AG04449 (cell line): ENCODE results near the gene PRLR.
"Not testable (repeated sequence)": the region's sequence is repeated elsewhere in the genome, so short reads cannot be mapped to it uniquely, and the experiment has no call there.

Experiments used
- CTCF ChIA-PET: fragments of 350-600 bp; formaldehyde crosslinking; extraction: SDS; loops from one replicate; lab custom pipeline; 2021; ENCODE audit warnings: antibody characterized with exemption; lab: Yijun Ruan, JAX
- POLR2A ChIA-PET: fragments of 400-600, 350-600 bp; formaldehyde crosslinking; extraction: SDS; loops from one replicate; lab custom pipeline; 2020; ENCODE audit warnings: antibody characterized with exemption, inconsistent platforms; lab: Yijun Ruan, JAX
- DNase-seq: peaks from one replicate; pipeline ENCODE4 v3.0.0-alpha.2; 2010; ENCODE audit warnings: low read depth, low spot score
- H3K4me3 ChIP-seq: 2 replicates; pipeline ENCODE4 v1.5.1; 2011; ENCODE audit warnings: low read depth, mild to moderate bottlenecking, control low read depth, low read length
- TF ChIP-seq, protein P1 (sequence below): IDR thresholded peaks from one replicate; pipeline ENCODE4 v1.5.1; 2011; ENCODE audit warnings: mild to moderate bottlenecking, moderate library complexity, low read length, control low read depth, inconsistent platforms; ENCODE audit not compliant: insufficient read depth; ENCODE audit errors: missing control alignments

Gene PRLR

DNA sequence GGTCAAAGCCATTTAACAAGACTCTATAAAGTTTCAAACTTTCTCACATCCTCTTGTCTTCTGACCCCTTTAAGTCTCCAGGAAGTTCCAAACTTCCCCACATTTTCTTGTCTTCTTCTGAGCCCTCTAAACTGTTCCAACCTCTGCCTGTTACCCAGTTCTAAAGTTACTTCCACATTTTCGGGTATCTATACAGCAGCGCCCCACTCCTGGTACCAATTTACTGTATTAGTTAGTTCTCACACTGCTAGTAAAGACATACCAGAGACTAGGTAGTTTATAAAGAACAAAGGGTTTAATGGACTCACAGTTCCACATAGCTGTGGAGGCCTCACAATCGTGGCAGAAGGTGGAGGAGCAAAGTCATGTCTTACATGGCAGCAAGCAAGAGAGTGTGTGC, 23.3 kb upstream of the PRLR start:
- ChIA-PET POLR2A (no interaction called here), CTCF (no interaction called here)

DNA sequence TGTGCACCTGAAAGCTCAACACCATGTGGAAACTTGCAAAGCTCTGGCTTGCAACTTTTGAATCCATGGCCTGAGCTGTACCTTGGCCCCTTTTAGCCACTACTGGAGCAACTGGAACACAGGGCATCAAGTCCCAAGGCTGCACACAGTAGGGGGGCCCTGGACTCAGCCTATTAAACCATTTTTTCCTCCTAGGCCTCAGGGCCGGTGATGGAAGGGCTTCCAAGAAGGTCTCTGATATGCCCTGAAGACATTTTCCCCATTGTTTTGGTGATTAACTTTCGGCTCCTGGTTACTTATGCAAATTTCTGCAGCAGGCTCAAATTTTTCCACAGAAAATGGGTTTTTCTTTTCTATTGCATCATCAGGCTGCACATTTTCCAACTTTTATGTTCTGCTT, 22.7 kb upstream of the PRLR start:
- ChIA-PET POLR2A (no interaction called here), CTCF (no interaction called here)
- no peak overlapping the region for H3K4me3 ChIP-seq
- TF ChIP-seq, protein P1, sequence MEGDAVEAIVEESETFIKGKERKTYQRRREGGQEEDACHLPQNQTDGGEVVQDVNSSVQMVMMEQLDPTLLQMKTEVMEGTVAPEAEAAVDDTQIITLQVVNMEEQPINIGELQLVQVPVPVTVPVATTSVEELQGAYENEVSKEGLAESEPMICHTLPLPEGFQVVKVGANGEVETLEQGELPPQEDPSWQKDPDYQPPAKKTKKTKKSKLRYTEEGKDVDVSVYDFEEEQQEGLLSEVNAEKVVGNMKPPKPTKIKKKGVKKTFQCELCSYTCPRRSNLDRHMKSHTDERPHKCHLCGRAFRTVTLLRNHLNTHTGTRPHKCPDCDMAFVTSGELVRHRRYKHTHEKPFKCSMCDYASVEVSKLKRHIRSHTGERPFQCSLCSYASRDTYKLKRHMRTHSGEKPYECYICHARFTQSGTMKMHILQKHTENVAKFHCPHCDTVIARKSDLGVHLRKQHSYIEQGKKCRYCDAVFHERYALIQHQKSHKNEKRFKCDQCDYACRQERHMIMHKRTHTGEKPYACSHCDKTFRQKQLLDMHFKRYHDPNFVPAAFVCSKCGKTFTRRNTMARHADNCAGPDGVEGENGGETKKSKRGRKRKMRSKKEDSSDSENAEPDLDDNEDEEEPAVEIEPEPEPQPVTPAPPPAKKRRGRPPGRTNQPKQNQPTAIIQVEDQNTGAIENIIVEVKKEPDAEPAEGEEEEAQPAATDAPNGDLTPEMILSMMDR = no peak
- no peak for DNase-seq

More for the DNA sequence above, 23.3 kb upstream of the PRLR start:
- DNase-seq = no peak
- H3K4me3 ChIP-seq = no peak overlapping the region
- TF ChIP-seq, protein P1 = no peak

DNA sequence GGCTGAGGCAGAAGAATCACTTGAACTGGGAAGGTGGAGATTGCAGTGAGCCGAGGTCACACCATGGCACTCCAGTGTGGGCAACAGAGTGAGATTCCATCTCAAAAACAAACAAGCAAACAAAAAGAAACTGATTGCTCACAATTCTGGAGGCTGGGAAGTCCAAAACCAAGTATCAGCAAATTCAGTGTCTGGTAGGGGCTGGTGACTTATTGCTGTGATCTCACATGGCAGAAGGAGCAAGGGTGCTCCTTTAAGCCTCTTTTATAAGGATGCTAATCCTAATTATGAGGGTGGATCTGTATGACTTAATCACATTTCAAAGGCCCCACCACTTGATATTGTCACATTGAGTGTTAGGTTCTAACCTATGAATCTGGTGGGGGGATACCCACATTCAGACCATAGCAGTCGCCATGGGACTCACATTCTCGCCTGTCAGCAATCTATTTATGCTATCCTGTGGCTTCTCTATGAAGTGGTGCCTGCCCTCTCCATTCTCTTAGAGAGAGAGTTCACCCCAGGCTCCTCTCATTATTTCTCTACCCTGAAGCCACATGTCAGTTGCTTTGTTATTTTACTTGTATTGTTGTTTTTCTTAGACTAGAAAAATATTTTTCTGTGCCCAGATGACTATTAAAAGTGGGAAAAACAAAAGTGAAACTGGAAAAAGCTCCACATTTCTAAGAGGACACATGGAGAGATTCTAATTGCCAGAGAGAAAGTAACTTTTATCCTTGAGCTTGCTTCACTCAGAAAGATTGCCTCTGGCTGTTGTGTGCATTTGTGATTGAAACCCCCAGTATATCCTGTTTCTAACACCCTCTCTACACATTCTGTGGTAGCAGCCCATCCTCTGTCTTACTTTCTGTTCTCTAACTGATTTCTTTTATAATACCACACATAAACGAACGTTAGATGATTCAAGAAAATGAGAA, 18.8 kb upstream of the PRLR start:
- DNase-seq = no peak
- CTCF ChIA-PET = no interaction called here

DNA sequence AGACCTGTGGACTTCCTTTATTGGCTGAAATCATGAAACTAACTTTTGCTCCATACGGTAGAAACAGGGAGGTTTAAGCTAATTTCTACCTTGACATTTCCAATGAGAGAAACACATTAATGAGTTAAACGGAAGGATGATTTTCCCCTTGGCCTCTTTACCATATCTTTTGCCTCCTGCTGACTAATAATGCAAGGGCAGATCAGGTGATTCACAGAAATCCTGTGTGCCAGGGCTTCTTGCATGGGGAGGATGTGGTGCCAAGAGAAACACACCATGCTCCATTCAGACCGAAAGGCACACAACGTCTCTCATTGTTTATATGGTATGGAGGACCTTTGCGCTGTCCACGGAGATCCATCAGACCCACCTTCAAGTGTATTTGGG, 17.4 kb upstream of the PRLR start:
- TF ChIP-seq, protein P1 = no peak
- POLR2A ChIA-PET = no interaction called here
- no peak for DNase-seq
- no peak overlapping the region for H3K4me3 ChIP-seq
- CTCF ChIA-PET = no interaction called here

More for the DNA sequence above, 18.8 kb upstream of the PRLR start:
- H3K4me3 ChIP-seq = no peak overlapping the region
- POLR2A ChIA-PET = no interaction called here
- TF ChIP-seq, protein P1 = no peak

DNA sequence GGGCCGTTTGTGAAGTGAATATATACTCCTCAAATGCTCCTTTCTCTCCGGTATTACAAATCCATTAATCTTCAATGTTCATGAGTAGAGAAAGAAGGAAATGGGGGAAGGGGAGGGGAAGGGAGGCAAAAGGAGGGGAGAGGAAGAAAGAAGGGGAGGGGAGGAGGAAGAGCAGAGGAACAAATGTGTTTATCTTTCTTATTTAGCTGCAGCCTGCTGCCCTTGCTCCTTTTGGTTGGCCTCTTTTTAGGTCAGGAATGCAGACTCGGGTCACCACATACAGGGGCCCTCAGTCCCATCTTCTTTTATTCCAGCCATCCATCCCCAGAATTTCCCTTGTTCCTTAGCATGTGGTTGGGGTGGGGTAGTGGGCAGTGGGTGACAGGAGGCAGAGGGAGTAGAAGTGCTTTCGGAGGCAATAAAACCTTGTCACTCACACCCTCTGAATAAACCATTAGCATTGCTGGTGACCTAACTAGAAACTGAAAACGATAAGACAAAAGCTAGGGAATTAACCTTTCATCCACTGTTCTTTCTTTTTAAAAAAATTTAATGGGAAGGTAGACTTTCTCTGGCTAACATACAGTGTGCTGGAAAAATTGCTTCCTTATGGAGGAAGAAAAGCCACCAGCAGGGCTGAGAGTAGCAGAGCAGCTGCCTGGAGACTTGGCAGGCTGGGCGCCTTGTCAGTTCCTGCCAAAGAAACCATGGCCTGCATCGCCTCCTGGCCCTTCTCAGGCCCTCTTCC, 16.8 kb upstream of the PRLR start:
- TF ChIP-seq, protein P1 = no peak
- ChIA-PET CTCF (no interaction called here), POLR2A (no interaction called here)
- H3K4me3 ChIP-seq = no peak overlapping the region
- DNase-seq = no peak

DNA sequence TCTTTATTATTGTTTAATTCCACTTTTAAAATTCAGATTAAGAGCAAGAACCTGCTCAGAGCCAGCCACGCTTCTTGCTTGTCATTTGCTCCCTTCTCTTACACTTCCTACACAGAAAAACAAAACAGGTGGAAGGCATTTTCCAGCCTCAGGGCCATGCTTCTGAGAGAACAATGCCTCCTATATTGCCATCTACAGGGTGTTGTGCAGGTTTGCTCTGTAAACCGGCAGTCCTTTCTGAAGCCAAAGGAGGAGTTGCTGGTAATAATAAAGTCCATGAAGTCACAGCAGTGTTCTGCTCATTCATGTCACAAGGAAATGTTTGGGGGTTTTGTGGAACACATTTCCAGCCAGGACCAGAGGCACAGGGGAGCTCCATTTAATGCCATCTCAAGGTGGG, 16.1 kb upstream of the PRLR start:
- CTCF ChIA-PET = no interaction called here
- no peak for DNase-seq
- POLR2A ChIA-PET = no interaction called here
- no peak overlapping the region for H3K4me3 ChIP-seq
- TF ChIP-seq, protein P1 = no peak

DNA sequence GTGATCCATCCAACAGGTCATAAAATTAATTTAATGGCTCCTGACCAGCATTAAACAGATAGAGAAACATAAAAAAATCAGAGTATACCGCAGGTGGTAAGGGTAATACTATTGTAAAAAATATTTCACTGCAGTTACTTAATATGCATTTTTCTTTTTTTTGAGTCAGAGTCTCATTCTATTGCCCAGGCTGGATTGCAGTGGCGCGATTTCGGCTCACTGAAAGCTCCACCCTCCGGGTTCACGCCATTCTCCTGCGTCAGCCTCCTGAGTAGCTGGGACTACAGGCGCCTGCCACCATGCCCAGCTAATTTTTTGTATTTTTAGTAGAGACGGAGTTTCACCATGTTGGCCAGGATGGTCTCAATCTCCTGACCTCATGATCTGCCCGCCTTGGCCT, 15.1 kb upstream of the PRLR start:
- POLR2A ChIA-PET, DNase-seq, CTCF ChIA-PET, H3K4me3 ChIP-seq: not testable (repeated sequence)
